GM23338 (cell line): ENCODE measurements around the gene BEND6. TPM values are rescaled to one million over a fixed set of nuclear protein-coding genes. Genes with fewer than 3 reads are reported as not detected.
A peak's percentile ranks its signal among the peaks of the same experiment; 100 is the strongest.

Source experiments
- ATAC-seq: fragments of 200-7000 bp; cut with Tn5 transposase; 3 replicates; pipeline ENCODE4 v1.9.1; 2020
- DNase-seq: peaks from one replicate; pipeline ENCODE4 v3.0.0-alpha.2; 2015; ENCODE audit warnings: low spot score
- H2AFZ ChIP-seq: fragments of 200-600 bp; sonication (generic); 2 replicates; pipeline ENCODE4 v1.8.0; 2016; ENCODE audit warnings: antibody characterized with exemption, mild to moderate bottlenecking, moderate library complexity
- H3F3A ChIP-seq: fragments of 200-600 bp; sonication (generic); replicated peaks from 2 replicates; pipeline ENCODE4 v1.8.0; 2017; ENCODE audit warnings: antibody characterized with exemption, mixed run types, low read depth
- H3K27ac ChIP-seq: fragments of 200-600 bp; sonication (generic); 2 replicates; pipeline ENCODE4 v1.6.1; 2016; ENCODE audit warnings: low read depth
- H3K27me3 ChIP-seq: fragments of 200-600 bp; sonication (generic); 2 replicates; pipeline ENCODE4 v1.8.0; 2016; ENCODE audit warnings: mild to moderate bottlenecking, mixed run types, moderate library complexity; ENCODE audit not compliant: insufficient read depth
- H3K36me3 ChIP-seq: fragments of 200-600 bp; sonication (generic); 2 replicates; pipeline ENCODE4 v1.8.0; 2016; ENCODE audit warnings: mild to moderate bottlenecking; ENCODE audit not compliant: insufficient read depth
- H3K4me1 ChIP-seq: fragments of 200-600 bp; sonication (generic); 2 replicates; pipeline ENCODE4 v1.8.0; 2016; ENCODE audit warnings: mild to moderate bottlenecking, moderate library complexity; ENCODE audit not compliant: insufficient read depth
- H3K4me2 ChIP-seq: fragments of 200-600 bp; sonication (generic); 2 replicates; pipeline ENCODE4 v1.7.1; 2017; ENCODE audit warnings: mixed run types
- H3K4me3 ChIP-seq: fragments of 200-600 bp; sonication (generic); 2 replicates; pipeline ENCODE4 v1.6.1; 2016; ENCODE audit warnings: mixed run types
- H3K79me2 ChIP-seq: fragments of 200-600 bp; sonication (generic); replicated peaks from 2 replicates; pipeline ENCODE4 v1.8.0; 2017; ENCODE audit warnings: mild to moderate bottlenecking; ENCODE audit not compliant: insufficient read depth
- H3K9me2 ChIP-seq: fragments of 200-600 bp; sonication (generic); 2 replicates; pipeline ENCODE4 v1.8.0; 2017; ENCODE audit not compliant: insufficient read depth
- H4K20me1 ChIP-seq: fragments of 200-600 bp; sonication (generic); replicated peaks from 2 replicates; pipeline ENCODE4 v1.8.0; 2017; ENCODE audit warnings: mild to moderate bottlenecking; ENCODE audit not compliant: insufficient read depth
- H3K27ac Mint-ChIP-seq: 2 replicates; pipeline ENCODE4 v1.8.0; 2020; ENCODE audit warnings: inconsistent platforms, mild to moderate bottlenecking, moderate library complexity, mixed read lengths
- H3K27me3 Mint-ChIP-seq: 3 replicates; pipeline ENCODE4 v1.8.0; 2022; ENCODE audit warnings: low read depth, mild to moderate bottlenecking, moderate library complexity, mixed read lengths, inconsistent platforms; ENCODE audit not compliant: insufficient read depth, poor library complexity
- H3K36me3 Mint-ChIP-seq: 3 replicates; pipeline ENCODE4 v1.8.0; 2021; ENCODE audit warnings: low read depth, mild to moderate bottlenecking, inconsistent platforms, moderate library complexity, mixed read lengths
- H3K4me1 Mint-ChIP-seq: 3 replicates; pipeline ENCODE4 v1.8.0; 2020; ENCODE audit warnings: mild to moderate bottlenecking, inconsistent platforms, mixed read lengths
- H3K4me3 Mint-ChIP-seq: 3 replicates; pipeline ENCODE4 v1.8.0; 2021; ENCODE audit warnings: moderate library complexity, mild to moderate bottlenecking, inconsistent platforms, mixed read lengths
- H3K9me3 Mint-ChIP-seq: 3 replicates; pipeline ENCODE4 v1.8.0; 2020; ENCODE audit warnings: moderate library complexity, mild to moderate bottlenecking, inconsistent platforms, mixed read lengths
- CREB1 ChIP-seq: fragments of 250-450 bp; sonication (Bioruptor Pico); IDR thresholded peaks from 2 replicates; pipeline ENCODE4 v1.5.0; 2020; ENCODE audit warnings: low read depth, mild to moderate bottlenecking, moderate library complexity
- CTCF ChIP-seq, 2 experiments: fragments of 200-600 bp in 1 of 2; sonication (generic) in 1 of 2; conservative IDR thresholded peaks; 2 replicates each; pipeline versions ENCODE4 v1.5.1 to v1.6.1; 2016 to 2017; ENCODE audit warnings: antibody characterized with exemption in 2 of 2, low read depth in 2 of 2, mild to moderate bottlenecking in 2 of 2, moderate library complexity in 1 of 2
- ETS1 ChIP-seq: IDR thresholded peaks from 2 replicates; pipeline ENCODE4 v1.6.1; 2016; ENCODE audit warnings: antibody characterized with exemption
- EZH2 ChIP-seq: fragments of 200-600 bp; sonication (generic); IDR thresholded peaks from one replicate; pipeline ENCODE4 v1.8.0; 2017; ENCODE audit warnings: antibody characterized with exemption, mild to moderate bottlenecking, low read depth; ENCODE audit not compliant: unreplicated experiment
- EZH2phosphoT487 ChIP-seq: fragments of 200-600 bp; sonication (generic); IDR thresholded peaks from one replicate; pipeline ENCODE4 v1.8.1; 2018; ENCODE audit warnings: antibody characterized with exemption; ENCODE audit not compliant: unreplicated experiment
- JUNB ChIP-seq: IDR thresholded peaks from one replicate; pipeline ENCODE4 v1.6.1; 2016; ENCODE audit warnings: antibody characterized with exemption; ENCODE audit not compliant: unreplicated experiment
- NANOG ChIP-seq: IDR thresholded peaks from 2 replicates; pipeline ENCODE4 v1.6.1; 2016; ENCODE audit warnings: antibody characterized with exemption, borderline replicate concordance
- POLR2AphosphoS5 ChIP-seq: IDR thresholded peaks from 2 replicates; pipeline ENCODE4 v1.6.1; 2016; ENCODE audit warnings: antibody characterized with exemption, low read depth
- REST ChIP-seq: IDR thresholded peaks from one replicate; pipeline ENCODE4 v1.6.1; 2018; ENCODE audit warnings: antibody characterized with exemption; ENCODE audit not compliant: unreplicated experiment
- STAT1 ChIP-seq: IDR thresholded peaks from one replicate; pipeline ENCODE4 v1.6.1; 2016; ENCODE audit warnings: antibody characterized with exemption; ENCODE audit not compliant: unreplicated experiment
- ZNF114 ChIP-seq: fragments of 250-450 bp; sonication (Bioruptor Pico); IDR thresholded peaks from 2 replicates; pipeline ENCODE4 v1.5.0; 2020; ENCODE audit warnings: mild to moderate bottlenecking, moderate library complexity
- ZNF331 ChIP-seq: fragments of 250-450 bp; sonication (Bioruptor Pico); IDR thresholded peaks from 2 replicates; pipeline ENCODE4 v1.5.0; 2020; ENCODE audit warnings: low read depth, mild to moderate bottlenecking, moderate library complexity
- ZNF462 ChIP-seq: fragments of 250-450 bp; sonication (Bioruptor Pico); IDR thresholded peaks from 2 replicates; pipeline ENCODE4 v1.5.0; 2020; ENCODE audit warnings: mild to moderate bottlenecking, moderate library complexity
- polyA plus RNA-seq: library from polyadenylated mRNA; unstranded; fragments of >200 nt; fragmentation: Nextera tagmentation; extraction: Ambion mirVana; gene quantifications from 2 replicates; pipeline ENCODE4 v1.2.1, GENCODE V29; 2016
- total RNA-seq: library from RNA; depleted of rRNA; stranded (reverse); fragments of >200 nt; shearing (Covaris generic); gene quantifications from 2 replicates; pipeline ENCODE4 v1.2.3, GENCODE V29; 2014

BEND6 gene
- total and polyA plus RNA-seq, 2 experiments from 2014 or later, result 6.0 to 6.7 TPM

GRCh38 chr6:56916849-56917551 lies 37.9 kb upstream of the BEND6 start:
- H2AFZ ChIP-seq, result no peak overlapping the region
- TF ChIP-seq STAT1 (no peak), POLR2AphosphoS5 (no peak), ZNF331 (CRISPR knock-in tag) (no peak), ETS1 (no peak), CTCF (conservative IDR thresholded peaks at IDR 0.05; ENCODE audit: low read depth in 2 of 2) (no peak), NANOG (no peak), EZH2phosphoT487 (no peak), EZH2 (no peak), ZNF462 (no peak), ZNF114 (CRISPR knock-in tag) (no peak), JUNB (no peak), REST (no peak), CREB1 (CRISPR knock-in tag) (no peak)
- no peaks in the 10 kb centered on the region for H3K9me3 Mint-ChIP-seq

More at GRCh38 chr6:56916849-56917551, 37.9 kb upstream of the BEND6 start:
- no peaks in the 10 kb centered on the region for H3K27me3 ChIP-seq
- H3K27me3 Mint-ChIP-seq, result peaks cover 3% of the 10 kb centered on the region
- no peak overlapping the region for H3K27ac ChIP-seq
- no peaks in the 10 kb centered on the region for H3F3A ChIP-seq
- H3K79me2 ChIP-seq, result no peaks in the 10 kb centered on the region
- H3K36me3 ChIP-seq, result no peaks in the 10 kb centered on the region
- peak overlapping the region; percentile 51; the same call in 1 of the 2 replicates for H3K27ac Mint-ChIP-seq
- no peak overlapping the region for H3K4me3 Mint-ChIP-seq
- no peaks in the 10 kb centered on the region for H3K36me3 Mint-ChIP-seq
- H3K9me2 ChIP-seq, result no peaks in the 10 kb centered on the region
- ATAC-seq (no peak), DNase-seq (no peak)
- no peak overlapping the region for H3K4me3 ChIP-seq
- H3K4me2 ChIP-seq, result no peak overlapping the region
- H3K4me1 Mint-ChIP-seq, result peaks cover 15% of the 10 kb centered on the region
- no peaks in the 10 kb centered on the region for H4K20me1 ChIP-seq
- peaks cover 5% of the 10 kb centered on the region for H3K4me1 ChIP-seq
